ENCODE measurements around the gene IQCN. TPM values are rescaled to one million over a fixed set of nuclear protein-coding genes. Genes with fewer than 3 reads are reported as not detected.

IQCN gene
- total RNA-seq, 4 donors from 2014 or later, result 0.23 to 3.1 (median 0.96) TPM

- Histone ChIP-seq H3K9me3 (no peaks in the 10 kb centered on the region), H3K27me3 (peaks cover 0 to 45% (median 0%) of the 10 kb centered on the region in 4 donors), H3K4me3 (no peak overlapping the region), H3K36me3 (no peaks in the 10 kb centered on the region), H3K4me1 (no peaks in the 10 kb centered on the region), H3K27ac (no peak overlapping the region)
- DNase-seq, result no peak
- TF ChIP-seq CTCF (IDR thresholded peaks at IDR 0.05), result no peak
- WGBS, 2 donors, result 34 to 46% methylated on average over 7 to 12 of the region's 12 CpGs
- intact Hi-C loops (cut with DNase I), result no loop called here
Observed at GRCh38 chr19:18239303-18239702, 34.9 kb downstream of the IQCN start.

GRCh38 chr19:18234194-18234593 is 40.1 kb downstream of the IQCN start:
- intact Hi-C loops (cut with DNase I), result no loop called here
- Histone ChIP-seq H3K4me3 (no peak overlapping the region), H3K36me3 (no peaks in the 10 kb centered on the region), H3K9me3 (peaks cover 0 to 11% (median 10%) of the 10 kb centered on the region in 3 donors), H3K27me3 (peaks cover 0 to 88% (median 11%) of the 10 kb centered on the region in 4 donors), H3K4me1 (peaks cover 0 to 16% (median 5%) of the 10 kb centered on the region in 3 donors), H3K27ac (no peak overlapping the region)
- TF ChIP-seq CTCF (IDR thresholded peaks at IDR 0.05), result no peak
- no peak for TF ChIP-seq POLR2A (IDR thresholded peaks at IDR 0.05)
- 30 to 31% methylated on average over 5 of the region's 6 CpGs for WGBS, 2 donors
- DNase-seq, result no peak

- WGBS, 2 donors, result 28 to 41% methylated on average over 18 to 22 of the region's 37 CpGs
- Histone ChIP-seq H3K27ac (no peak overlapping the region), H3K4me1 (peaks cover 0 to 16% (median 5%) of the 10 kb centered on the region in 3 donors), H3K36me3 (no peaks in the 10 kb centered on the region), H3K4me3 (no peak overlapping the region), H3K9me3 (peaks cover 0 to 11% (median 10%) of the 10 kb centered on the region in 3 donors), H3K27me3 (peaks cover 0 to 88% (median 11%) of the 10 kb centered on the region in 4 donors)
- TF ChIP-seq CTCF (IDR thresholded peaks at IDR 0.05), result no peak
- TF ChIP-seq POLR2A (IDR thresholded peaks at IDR 0.05), result no peak
- intact Hi-C loops (cut with DNase I), result no loop called here
- no peak for DNase-seq
Observed at GRCh38 chr19:18233224-18233825, 40.9 kb downstream of the IQCN start.

GRCh38 chr19:18232540-18233223 is 41.6 kb downstream of the IQCN start:
- TF ChIP-seq CTCF (IDR thresholded peaks at IDR 0.05) (no peak), POLR2A (IDR thresholded peaks at IDR 0.05) (no peak)
- 0 to 20% methylated on average over 4 to 11 of the region's 46 CpGs for WGBS, 2 donors
- peaks cover 0 to 11% (median 10%) of the 10 kb centered on the region in 3 donors for H3K9me3 ChIP-seq
- no peak for DNase-seq
- H3K36me3 ChIP-seq, result no peaks in the 10 kb centered on the region
- intact Hi-C loops (cut with DNase I), result no loop called here
- H3K4me3 ChIP-seq, result no peak overlapping the region
- peaks cover 0 to 16% (median 5%) of the 10 kb centered on the region in 3 donors for H3K4me1 ChIP-seq
- H3K27me3 ChIP-seq, result peaks cover 0 to 93% (median 11%) of the 10 kb centered on the region in 4 donors
- no peak overlapping the region for H3K27ac ChIP-seq

- peaks cover 0 to 97% (median 11%) of the 10 kb centered on the region in 4 donors for H3K27me3 ChIP-seq
- intact Hi-C loops (cut with DNase I), result no loop called here
- 20 to 22% methylated on average over 2 to 4 of the region's 4 CpGs for WGBS, 2 donors
Observed at GRCh38 chr19:18231775-18232174, 42.5 kb downstream of the IQCN start.

More at GRCh38 chr19:18231775-18232174, 42.5 kb downstream of the IQCN start:
- DNase-seq, result no peak
- H3K4me3 ChIP-seq, result no peak overlapping the region
- H3K4me1 ChIP-seq, result peaks cover 0 to 16% (median 5%) of the 10 kb centered on the region in 3 donors
- no peak overlapping the region for H3K27ac ChIP-seq
- H3K36me3 ChIP-seq, result no peaks in the 10 kb centered on the region
- no peak for TF ChIP-seq POLR2A (IDR thresholded peaks at IDR 0.05)
- no peak for TF ChIP-seq CTCF (IDR thresholded peaks at IDR 0.05)
- H3K9me3 ChIP-seq, result peaks cover 0 to 11% (median 10%) of the 10 kb centered on the region in 3 donors

Measured in esophagus squamous epithelium (tissue), 5 donors.